Erythroblast (primary cell): Measurements from ENCODE around the gene PITPNM1.

Source experiments
- GATA1 ChIP-seq: IDR thresholded peaks from 2 replicates; pipeline ENCODE4 v1.6.1; 2011; ENCODE audit warnings: low read depth, mild to moderate bottlenecking, control low read depth, low read length, moderate library complexity
- POLR2A ChIP-seq: IDR thresholded peaks from 2 replicates; pipeline ENCODE4 v1.6.1; 2011; ENCODE audit warnings: mild to moderate bottlenecking, low read length

GRCh38 chr11:67508486-67509121 is 3.4 kb upstream of the PITPNM1 start:
- TF ChIP-seq POLR2A (peak; percentile 77), GATA1 (no peak)
